H1 (cell line): Measurements from ENCODE around the gene TMEM253. TPM values are rescaled to one million over a fixed set of nuclear protein-coding genes. Genes with fewer than 3 reads are reported as not detected.

Experiments
- CTCF ChIA-PET: fragments of 300-600 bp; sonication (Branson Sonifier 250); formaldehyde crosslinking; loops from one replicate; lab custom pipeline; 2021; ENCODE audit not compliant: partially characterized antibody; lab: Charles Lee
- POLR2A ChIA-PET: fragments of 300-600 bp; sonication (Branson Sonifier 250); formaldehyde crosslinking; loops from one replicate; lab custom pipeline; 2021; ENCODE audit warnings: inconsistent platforms; ENCODE audit not compliant: partially characterized antibody; lab: Charles Lee
- DNase-seq, 2 experiments: peaks; one replicate each; pipeline versions ENCODE4 v3.0.0 to v3.0.0-alpha.2; 2010 to 2022; ENCODE audit warnings: low spot score in 2 of 2, low read depth in 1 of 2, mixed read lengths in 1 of 2
- FAIRE-seq: peaks from 2 replicates; lab custom pipeline; 2011; peaks lifted over from hg19 to GRCh38; lab: Jason Lieb, UNC
- H2AFZ ChIP-seq: 2 replicates; pipeline ENCODE4 v1.8.1; 2012; ENCODE audit warnings: low read length, inconsistent platforms
- H2AK5ac ChIP-seq: 2 replicates; pipeline ENCODE4 v1.6.1; 2013; ENCODE audit warnings: low read depth, low read length
- H2BK120ac ChIP-seq: replicated peaks from 2 replicates; pipeline ENCODE3; 2013; ENCODE audit warnings: low read depth, low read length, inconsistent platforms
- H2BK12ac ChIP-seq: 2 replicates; pipeline ENCODE4 v1.6.1; 2013; ENCODE audit warnings: low read depth, low read length
- H2BK15ac ChIP-seq: 2 replicates; pipeline ENCODE4 v1.6.1; 2013; ENCODE audit warnings: low read length
- H2BK20ac ChIP-seq: 2 replicates; pipeline ENCODE4 v1.6.1; 2013; ENCODE audit warnings: low read length
- H2BK5ac ChIP-seq: 2 replicates; pipeline ENCODE4 v1.6.1; 2013; ENCODE audit warnings: low read depth, low read length
- H3K14ac ChIP-seq: 2 replicates; pipeline ENCODE4 v1.6.1; 2013; ENCODE audit warnings: inconsistent platforms; ENCODE audit not compliant: insufficient read length
- H3K18ac ChIP-seq: 2 replicates; pipeline ENCODE4 v1.6.1; 2013; ENCODE audit warnings: low read length; ENCODE audit errors: extremely low read depth
- H3K23ac ChIP-seq: 2 replicates; pipeline ENCODE4 v1.6.1; 2013; ENCODE audit warnings: inconsistent platforms; ENCODE audit not compliant: insufficient read length
- H3K23me2 ChIP-seq: 2 replicates; pipeline ENCODE4 v1.6.1; 2013; ENCODE audit warnings: low read depth, low read length
- H3K27ac ChIP-seq: 2 replicates; pipeline ENCODE4 v1.6.1; 2011; ENCODE audit warnings: low read depth, low read length, inconsistent platforms
- H3K27me3 ChIP-seq, 4 experiments: replicated peaks in 1 of 4; 1 replicate in 1 of 4; 2 replicates in 3 of 4; pipeline versions ENCODE4 v1.6.1 to v1.8.1; 2011 to 2013; ENCODE audit warnings: low read length in 3 of 4, mild to moderate bottlenecking in 3 of 4, inconsistent platforms in 2 of 4, mixed read lengths in 2 of 4, moderate library complexity in 1 of 4; ENCODE audit not compliant: control insufficient read depth in 3 of 4, insufficient read depth in 3 of 4; ENCODE audit errors: extremely low read depth in 1 of 4
- H3K36me3 ChIP-seq, 4 experiments: 2 replicates each; pipeline versions ENCODE4 v1.6.1 to v1.8.1; 2011 to 2013; ENCODE audit warnings: mild to moderate bottlenecking in 4 of 4, low read length in 3 of 4, moderate library complexity in 2 of 4, control low read depth in 1 of 4, inconsistent platforms in 1 of 4; ENCODE audit not compliant: insufficient read depth in 4 of 4, control insufficient read depth in 2 of 4
- H3K4ac ChIP-seq: replicated peaks from 2 replicates; pipeline ENCODE3; 2013; ENCODE audit warnings: low read length, low read depth, mixed read lengths, inconsistent platforms; ENCODE audit not compliant: insufficient read length
- H3K4me1 ChIP-seq, 4 experiments: replicated peaks in 1 of 4; 1 replicate in 1 of 4; 2 replicates in 3 of 4; pipeline versions ENCODE4 v1.6.1 to v1.8.1; 2011 to 2013; ENCODE audit warnings: low read length in 3 of 4, inconsistent platforms in 2 of 4, mixed read lengths in 1 of 4; ENCODE audit not compliant: insufficient read depth in 4 of 4, control insufficient read depth in 3 of 4
- H3K4me2 ChIP-seq, 2 experiments: 2 replicates each; pipeline versions ENCODE4 v1.6.1 to v1.8.1; 2011 to 2013; ENCODE audit warnings: low read depth in 2 of 2, low read length in 2 of 2, control low read depth in 1 of 2, inconsistent platforms in 1 of 2, mild to moderate bottlenecking in 1 of 2; ENCODE audit not compliant: insufficient read depth in 1 of 2
- H3K4me3 ChIP-seq, 4 experiments: fragments of 200-600, 300-600 bp in 1 of 4; sonication (generic), shearing (Covaris generic), sonication (Bioruptor Twin) in 1 of 4; 2 replicates each; pipeline versions ENCODE4 v1.5.1 to v1.8.1; 2011 to 2016; ENCODE audit warnings: low read length in 4 of 4, low read depth in 3 of 4, control low read depth in 2 of 4, inconsistent platforms in 2 of 4, mild to moderate bottlenecking in 2 of 4, mixed read lengths in 1 of 4, moderate library complexity in 1 of 4; ENCODE audit not compliant: insufficient read depth in 2 of 4; ENCODE audit errors: extremely low read depth in 1 of 4
- H3K56ac ChIP-seq: replicated peaks from 2 replicates; pipeline ENCODE3; 2013; ENCODE audit warnings: low read depth, mild to moderate bottlenecking, mixed read lengths, low read length, inconsistent platforms; ENCODE audit not compliant: insufficient read length
- H3K79me1 ChIP-seq: 2 replicates; pipeline ENCODE4 v1.6.1; 2013; ENCODE audit warnings: low read depth, low read length, control low read depth
- H3K79me2 ChIP-seq, 2 experiments: 2 replicates each; pipeline versions ENCODE4 v1.6.1 to v1.8.1; 2012 to 2013; ENCODE audit warnings: low read length in 2 of 2, mild to moderate bottlenecking in 2 of 2, inconsistent platforms in 1 of 2; ENCODE audit not compliant: insufficient read depth in 2 of 2, control insufficient read depth in 1 of 2
- H3K9ac ChIP-seq, 4 experiments: replicated peaks in 1 of 4; 1 replicate in 1 of 4; 2 replicates in 3 of 4; pipeline versions ENCODE4 v1.6.1 to v1.8.1; 2011 to 2013; ENCODE audit warnings: low read depth in 3 of 4, low read length in 3 of 4, control low read depth in 2 of 4, mild to moderate bottlenecking in 2 of 4, moderate library complexity in 2 of 4, inconsistent platforms in 1 of 4; ENCODE audit errors: extremely low read depth in 1 of 4
- H3K9me3 ChIP-seq, 2 experiments: 2 replicates each; pipeline versions ENCODE4 v1.6.1 to v1.8.1; 2012 to 2013; ENCODE audit warnings: mild to moderate bottlenecking in 2 of 2, moderate library complexity in 2 of 2, control low read depth in 1 of 2, inconsistent platforms in 1 of 2, low read depth in 1 of 2, low read length in 1 of 2, mixed read lengths in 1 of 2; ENCODE audit not compliant: insufficient read depth in 2 of 2
- H4K20me1 ChIP-seq, 2 experiments: replicated peaks in 1 of 2; 2 replicates each; pipeline versions ENCODE3 to v1.8.1; 2011 to 2013; ENCODE audit warnings: inconsistent platforms in 2 of 2, low read length in 2 of 2, mild to moderate bottlenecking in 1 of 2; ENCODE audit not compliant: insufficient read depth in 2 of 2, control insufficient read depth in 1 of 2
- H4K5ac ChIP-seq: 2 replicates; pipeline ENCODE4 v1.6.1; 2013; ENCODE audit warnings: low read length, low read depth, mixed read lengths, inconsistent platforms; ENCODE audit not compliant: insufficient read length
- H4K8ac ChIP-seq: 2 replicates; pipeline ENCODE4 v1.8.0; 2013; ENCODE audit warnings: mild to moderate bottlenecking, moderate library complexity, low read length, inconsistent platforms; ENCODE audit not compliant: insufficient read depth; ENCODE audit errors: extremely low read depth
- H4K91ac ChIP-seq: replicated peaks from 2 replicates; pipeline ENCODE3; 2013; ENCODE audit warnings: low read length, mixed read lengths, inconsistent platforms; ENCODE audit not compliant: insufficient read length
- CHD1 ChIP-seq: IDR thresholded peaks from 2 replicates; pipeline ENCODE4 v1.6.1; 2012; ENCODE audit warnings: low read depth, low read length, improper control_type of control experiment
- CTCF ChIP-seq, 3 experiments: IDR thresholded peaks; 1 replicate in 2 of 3; 2 replicates in 1 of 3; pipeline versions ENCODE4 v1.5.1 to v1.6.1; 2011; ENCODE audit warnings: low read length in 3 of 3, mild to moderate bottlenecking in 3 of 3, inconsistent platforms in 2 of 3, low read depth in 1 of 3, moderate library complexity in 1 of 3; ENCODE audit not compliant: insufficient read depth in 1 of 3; ENCODE audit errors: control extremely low read depth in 1 of 3
- EP300 ChIP-seq, 2 experiments: IDR thresholded peaks; 1 replicate in 1 of 2; 2 replicates in 1 of 2; pipeline ENCODE4 v1.6.1; 2011 to 2012; ENCODE audit warnings: low read depth in 2 of 2, low read length in 2 of 2, mild to moderate bottlenecking in 2 of 2, borderline replicate concordance in 1 of 2, inconsistent platforms in 1 of 2, moderate library complexity in 1 of 2
- EZH2 ChIP-seq: fragments of 200-600 bp; sonication (generic); IDR thresholded peaks from 2 replicates; pipeline ENCODE4 v1.7.1; 2012; ENCODE audit warnings: low read depth, mild to moderate bottlenecking, moderate library complexity, low read length, inconsistent platforms; ENCODE audit not compliant: severe bottlenecking
- GABPA ChIP-seq: IDR thresholded peaks from 2 replicates; pipeline ENCODE4 v1.6.1; 2011; ENCODE audit warnings: mild to moderate bottlenecking, low read length, moderate library complexity, borderline replicate concordance; ENCODE audit not compliant: insufficient read depth
- GTF2F1 ChIP-seq: IDR thresholded peaks from 2 replicates; pipeline ENCODE4 v1.6.1; 2012; ENCODE audit warnings: low read depth, low read length, improper control_type of control experiment, borderline replicate concordance
- POU5F1 ChIP-seq: IDR thresholded peaks from 2 replicates; pipeline ENCODE4 v1.6.1; 2011; ENCODE audit warnings: low read depth, mild to moderate bottlenecking, low read length, moderate library complexity
- RAD21 ChIP-seq, 2 experiments: IDR thresholded peaks in 1 of 2; conservative IDR thresholded peaks in 1 of 2; 2 replicates each; pipeline ENCODE4 v1.6.1; 2011; ENCODE audit warnings: low read depth in 2 of 2, low read length in 2 of 2, improper control_type of control experiment in 1 of 2, inconsistent platforms in 1 of 2, mild to moderate bottlenecking in 1 of 2, moderate library complexity in 1 of 2
- RXRA ChIP-seq: IDR thresholded peaks from 2 replicates; pipeline ENCODE4 v1.6.1; 2011; ENCODE audit warnings: low read depth, mild to moderate bottlenecking, low read length, moderate library complexity; ENCODE audit not compliant: insufficient read depth
- SAP30 ChIP-seq: fragments of 300-600 bp; sonication (generic); IDR thresholded peaks from 2 replicates; pipeline ENCODE4 v1.7.1; 2012; ENCODE audit warnings: low read length, moderate library complexity, mild to moderate bottlenecking, inconsistent platforms; ENCODE audit not compliant: insufficient read depth, insufficient replicate concordance
- WGBS, 2 experiments: shearing (Covaris generic) in 1 of 2; methylation state at CpG; one replicate each; pipeline versions ENCODE4 v1.1.6 to v1.1.7; 2013 to 2015; ENCODE audit warnings: low lambda C conversion rate in 2 of 2, mixed read lengths in 2 of 2, inconsistent platforms in 1 of 2, low coverage in 1 of 2, missing lambda C conversion rate in 1 of 2; ENCODE audit not compliant: insufficient replicate concordance in 2 of 2, insufficient coverage in 1 of 2, insufficient read length in 1 of 2; ENCODE audit errors: extremely low coverage in 1 of 2, missing lambda C conversion rate in 1 of 2; 5-methylcytosine and 5-hydroxymethylcytosine counted together
- polyA plus RNA-seq, 7 experiments: library from polyadenylated mRNA; depleted of rRNA in 3 of 7; stranded (reverse) in 5 of 7; unstranded in 2 of 7; fragments of >200 nt in 5 of 7; fragments of 200-250 nt in 2 of 7; gene quantifications; 1 replicate in 5 of 7; 2 replicates in 1 of 7; 4 replicates in 1 of 7; pipeline versions ENCODE4 v1.2.1 to v1.2.3, GENCODE V29; 2011 to 2013; ENCODE audit warnings: missing spikeins in 2 of 7, mixed read lengths in 2 of 7
- total RNA-seq: library from RNA; stranded (reverse); fragmentation: NEBNext Ultra II Directional; extraction: Animal tissue kit (Norgen Biotek cat#: 25700); gene quantifications from 2 replicates; pipeline ENCODE4 v1.2.1, GENCODE V29; 2021

TMEM253 gene
- total and polyA plus RNA-seq, 2 of the 8 experiments (the other 6 are each of a cell fraction or from before 2014, with no cell fraction given), result 1.9 to 2.2 TPM

GRCh38 chr14:21142357-21142756, 41.5 kb downstream of the TMEM253 start:
- no peak for FAIRE-seq
- H3K4me2 ChIP-seq, result no peak overlapping the region
- no peak overlapping the region for H4K5ac ChIP-seq
- H2AK5ac ChIP-seq, result no peak overlapping the region
- H3K9ac ChIP-seq, result no peak overlapping the region
- H3K23me2 ChIP-seq, result no peaks in the 10 kb centered on the region
- no peaks in the 10 kb centered on the region for H3K79me1 ChIP-seq
- H3K23ac ChIP-seq, result no peak overlapping the region
- 100% methylated on average over 1 of the region's 1 CpG; no CpG with 5 or more reads in 1 of the 2 experiments for WGBS, 2 experiments
- no peak overlapping the region for H2BK12ac ChIP-seq
- no peak overlapping the region for H4K91ac ChIP-seq
- H2BK15ac ChIP-seq, result no peak overlapping the region
- H3K36me3 ChIP-seq, result no peaks in the 10 kb centered on the region
- no peaks in the 10 kb centered on the region for H4K20me1 ChIP-seq
- H3K56ac ChIP-seq, result no peak overlapping the region
- H2AFZ ChIP-seq, result no peak overlapping the region
- H3K4me3 ChIP-seq, result no peak overlapping the region
- H3K9me3 ChIP-seq, result 0 out of 4 replicates have a peak, but pooled peaks cover 2 to 4% of the 10 kb centered on the region in 2 experiments
- H3K27me3 ChIP-seq, result peaks cover 0 to 1% (median 0%) of the 10 kb centered on the region in 4 experiments; a peak in 1 of 7 replicates
- no peaks in the 10 kb centered on the region for H3K4me1 ChIP-seq
- no peak overlapping the region for H3K4ac ChIP-seq
- no peak overlapping the region for H3K27ac ChIP-seq
- POLR2A ChIA-PET, result no interaction called here
- H3K79me2 ChIP-seq, result no peaks in the 10 kb centered on the region
- CTCF ChIA-PET, result interaction anchor here (0.7 to 1.4 kb wide), 5 partner anchors 9 to 285 kb away, joined by 3 read pairs; no protein-coding TSS in a partner anchor
- H3K14ac ChIP-seq, result no peak overlapping the region
- H2BK120ac ChIP-seq, result no peak overlapping the region
- H2BK20ac ChIP-seq, result no peak overlapping the region
- no peak overlapping the region for H3K18ac ChIP-seq
- no peak overlapping the region for H4K8ac ChIP-seq
- no peak overlapping the region for H2BK5ac ChIP-seq
- DNase-seq, result no peak
- no peak for TF ChIP-seq RXRA
- TF ChIP-seq CHD1, result no peak
- no peak for TF ChIP-seq RAD21 (IDR thresholded peaks at IDR 0.05 in 1 of 2, conservative IDR thresholded peaks at IDR 0.05 in 1 of 2; ENCODE audit: low read depth in 2 of 2, low read length in 2 of 2)
- no peak for TF ChIP-seq EP300 (IDR thresholded peaks at IDR 0.05; ENCODE audit: borderline replicate concordance in 1 of 2, low read depth in 2 of 2, low read length in 2 of 2)
- TF ChIP-seq GABPA, result no peak
- no peak for TF ChIP-seq POU5F1
- no peak for TF ChIP-seq SAP30
- TF ChIP-seq GTF2F1, result no peak
- no peak for TF ChIP-seq EZH2
- TF ChIP-seq CTCF (IDR thresholded peaks at IDR 0.05; ENCODE audit: control extremely low read depth in 1 of 3, insufficient read depth in 1 of 3, low read depth in 1 of 3, low read length in 3 of 3), result no peak
